ENCODE results near the gene FAM180A. TPM values are rescaled to one million over a fixed set of nuclear protein-coding genes. Genes with fewer than 3 reads are reported as not detected.

Gene FAM180A
- polyA plus RNA-seq, 1 donor from 2014 or later, result not detected

DNA sequence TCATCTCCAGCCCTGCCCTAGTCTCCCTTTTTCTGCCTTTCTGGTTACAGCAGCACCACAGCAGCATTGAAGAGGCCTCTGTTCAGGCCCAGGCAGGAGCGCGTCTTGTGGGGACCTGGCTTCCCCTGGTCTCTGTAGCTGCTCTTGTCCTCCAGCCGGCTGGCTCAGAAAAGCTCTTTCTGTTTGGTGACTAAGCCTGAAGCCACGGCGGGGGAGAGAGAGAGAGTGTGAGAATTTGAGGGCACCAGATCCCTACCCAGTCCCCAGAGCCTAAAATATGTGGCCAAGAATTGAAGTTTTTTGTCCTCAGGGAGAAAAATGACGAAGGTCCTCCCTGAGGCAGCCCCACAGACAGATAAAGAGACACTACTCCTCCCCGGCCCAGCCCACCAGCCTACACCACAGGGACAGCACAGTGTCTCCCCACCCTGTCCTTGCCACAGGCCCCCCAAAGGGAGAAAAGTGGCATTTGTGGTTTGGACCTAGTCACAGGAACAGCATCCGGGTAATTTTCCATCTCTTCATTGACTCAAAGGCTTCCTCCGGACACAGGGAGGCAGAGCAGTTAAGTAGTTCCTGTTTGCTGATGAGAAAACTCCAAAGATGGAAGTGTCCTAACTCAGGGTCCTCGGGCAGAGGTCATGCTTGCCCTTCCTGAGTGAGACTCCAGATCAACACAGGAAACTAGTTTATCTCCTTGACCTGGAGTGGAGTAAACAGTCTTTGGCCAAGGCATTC, 13.3 kb upstream of the FAM180A start:
- Histone ChIP-seq H3K4me2 (ENCODE audit: low read length) (no peak overlapping the region), H3K27ac (ENCODE audit: low read length) (no peak overlapping the region), H3K79me2 (replicated peaks; ENCODE audit: insufficient read depth, low read length) (no peaks in the 10 kb centered on the region), H3F3A (ENCODE audit: insufficient read depth, low read length, poor library complexity, severe bottlenecking) (no peaks in the 10 kb centered on the region), H3K9me3 (ENCODE audit: low read length) (no peaks in the 10 kb centered on the region), H4K20me1 (ENCODE audit: insufficient read depth) (no peaks in the 10 kb centered on the region), H3K9me2 (ENCODE audit: insufficient read depth, low read length) (no peaks in the 10 kb centered on the region), H3K4me3 (ENCODE audit: low read length) (no peak overlapping the region), H2AFZ (ENCODE audit: low read depth, low read length) (no peak overlapping the region), H3K36me3 (ENCODE audit: insufficient read depth, low read length) (no peaks in the 10 kb centered on the region), H3K27me3 (ENCODE audit: insufficient read depth, low read depth, low read length) (no peaks in the 10 kb centered on the region), H3K9ac (ENCODE audit: low read length) (no peak overlapping the region)
- TF ChIP-seq MXI1 (conservative IDR thresholded peaks at IDR 0.05; ENCODE audit: poor library complexity, severe bottlenecking), result no peak
- TF ChIP-seq, protein P1, sequence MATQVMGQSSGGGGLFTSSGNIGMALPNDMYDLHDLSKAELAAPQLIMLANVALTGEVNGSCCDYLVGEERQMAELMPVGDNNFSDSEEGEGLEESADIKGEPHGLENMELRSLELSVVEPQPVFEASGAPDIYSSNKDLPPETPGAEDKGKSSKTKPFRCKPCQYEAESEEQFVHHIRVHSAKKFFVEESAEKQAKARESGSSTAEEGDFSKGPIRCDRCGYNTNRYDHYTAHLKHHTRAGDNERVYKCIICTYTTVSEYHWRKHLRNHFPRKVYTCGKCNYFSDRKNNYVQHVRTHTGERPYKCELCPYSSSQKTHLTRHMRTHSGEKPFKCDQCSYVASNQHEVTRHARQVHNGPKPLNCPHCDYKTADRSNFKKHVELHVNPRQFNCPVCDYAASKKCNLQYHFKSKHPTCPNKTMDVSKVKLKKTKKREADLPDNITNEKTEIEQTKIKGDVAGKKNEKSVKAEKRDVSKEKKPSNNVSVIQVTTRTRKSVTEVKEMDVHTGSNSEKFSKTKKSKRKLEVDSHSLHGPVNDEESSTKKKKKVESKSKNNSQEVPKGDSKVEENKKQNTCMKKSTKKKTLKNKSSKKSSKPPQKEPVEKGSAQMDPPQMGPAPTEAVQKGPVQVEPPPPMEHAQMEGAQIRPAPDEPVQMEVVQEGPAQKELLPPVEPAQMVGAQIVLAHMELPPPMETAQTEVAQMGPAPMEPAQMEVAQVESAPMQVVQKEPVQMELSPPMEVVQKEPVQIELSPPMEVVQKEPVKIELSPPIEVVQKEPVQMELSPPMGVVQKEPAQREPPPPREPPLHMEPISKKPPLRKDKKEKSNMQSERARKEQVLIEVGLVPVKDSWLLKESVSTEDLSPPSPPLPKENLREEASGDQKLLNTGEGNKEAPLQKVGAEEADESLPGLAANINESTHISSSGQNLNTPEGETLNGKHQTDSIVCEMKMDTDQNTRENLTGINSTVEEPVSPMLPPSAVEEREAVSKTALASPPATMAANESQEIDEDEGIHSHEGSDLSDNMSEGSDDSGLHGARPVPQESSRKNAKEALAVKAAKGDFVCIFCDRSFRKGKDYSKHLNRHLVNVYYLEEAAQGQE (IDR thresholded peaks at IDR 0.05; ENCODE audit: borderline replicate concordance), result no peak
- no peak for TF ChIP-seq EZH2 (IDR thresholded peaks at IDR 0.05; ENCODE audit: borderline replicate concordance, insufficient read depth, low read length, poor library complexity, severe bottlenecking)

DNA sequence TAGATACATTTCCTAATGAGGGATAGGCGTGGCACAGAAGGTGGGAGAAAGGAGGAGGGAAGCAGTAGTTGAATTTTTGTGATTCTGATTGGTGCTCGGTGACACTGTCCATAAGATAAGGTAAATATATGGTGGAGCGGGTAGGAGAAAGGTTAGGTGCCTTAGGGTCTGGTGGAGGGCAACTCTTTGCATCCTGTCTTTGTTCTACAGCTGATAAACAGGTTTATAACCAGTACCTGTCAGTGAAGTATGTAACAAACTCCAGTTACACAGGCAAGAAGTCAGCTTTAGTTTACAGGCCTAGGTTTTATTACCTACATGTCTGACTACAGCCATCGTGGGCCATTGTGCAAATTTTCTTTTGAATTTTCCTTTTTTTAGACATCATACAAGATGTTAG, 10.9 kb upstream of the FAM180A start:
- no peaks in the 10 kb centered on the region for H3K9me2 ChIP-seq (ENCODE audit: insufficient read depth, low read length)
- H3K27me3 ChIP-seq (ENCODE audit: insufficient read depth, low read depth, low read length), result no peaks in the 10 kb centered on the region
- no peaks in the 10 kb centered on the region for H3K36me3 ChIP-seq (ENCODE audit: insufficient read depth, low read length)
- no peaks in the 10 kb centered on the region for H3K9me3 ChIP-seq (ENCODE audit: low read length)
- H2AFZ ChIP-seq (ENCODE audit: low read depth, low read length), result no peak overlapping the region
- H3K27ac ChIP-seq (ENCODE audit: low read length), result no peak overlapping the region
- H3K4me2 ChIP-seq (ENCODE audit: low read length), result no peak overlapping the region
- H3F3A ChIP-seq (ENCODE audit: insufficient read depth, low read length, poor library complexity, severe bottlenecking), result no peaks in the 10 kb centered on the region
- no peak overlapping the region for H3K4me3 ChIP-seq (ENCODE audit: low read length)
- H3K79me2 ChIP-seq (replicated peaks; ENCODE audit: insufficient read depth, low read length), result no peaks in the 10 kb centered on the region
- H4K20me1 ChIP-seq (ENCODE audit: insufficient read depth), result no peaks in the 10 kb centered on the region
- TF ChIP-seq MXI1 (conservative IDR thresholded peaks at IDR 0.05; ENCODE audit: poor library complexity, severe bottlenecking) (no peak), EP300 (conservative IDR thresholded peaks at IDR 0.05; ENCODE audit: poor library complexity, severe bottlenecking) (no peak), SMC3 (conservative IDR thresholded peaks at IDR 0.05; ENCODE audit: poor library complexity) (no peak), RAD21 (conservative IDR thresholded peaks at IDR 0.05) (no peak), TAF1 (IDR thresholded peaks at IDR 0.05; ENCODE audit: low read depth) (no peak), EZH2 (IDR thresholded peaks at IDR 0.05; ENCODE audit: borderline replicate concordance, insufficient read depth, low read length, poor library complexity, severe bottlenecking) (no peak), POLR2AphosphoS5 (IDR thresholded peaks at IDR 0.05) (no peak)
- TF ChIP-seq, protein P1 (IDR thresholded peaks at IDR 0.05; ENCODE audit: borderline replicate concordance), result no peak
- TF ChIP-seq, protein P2, sequence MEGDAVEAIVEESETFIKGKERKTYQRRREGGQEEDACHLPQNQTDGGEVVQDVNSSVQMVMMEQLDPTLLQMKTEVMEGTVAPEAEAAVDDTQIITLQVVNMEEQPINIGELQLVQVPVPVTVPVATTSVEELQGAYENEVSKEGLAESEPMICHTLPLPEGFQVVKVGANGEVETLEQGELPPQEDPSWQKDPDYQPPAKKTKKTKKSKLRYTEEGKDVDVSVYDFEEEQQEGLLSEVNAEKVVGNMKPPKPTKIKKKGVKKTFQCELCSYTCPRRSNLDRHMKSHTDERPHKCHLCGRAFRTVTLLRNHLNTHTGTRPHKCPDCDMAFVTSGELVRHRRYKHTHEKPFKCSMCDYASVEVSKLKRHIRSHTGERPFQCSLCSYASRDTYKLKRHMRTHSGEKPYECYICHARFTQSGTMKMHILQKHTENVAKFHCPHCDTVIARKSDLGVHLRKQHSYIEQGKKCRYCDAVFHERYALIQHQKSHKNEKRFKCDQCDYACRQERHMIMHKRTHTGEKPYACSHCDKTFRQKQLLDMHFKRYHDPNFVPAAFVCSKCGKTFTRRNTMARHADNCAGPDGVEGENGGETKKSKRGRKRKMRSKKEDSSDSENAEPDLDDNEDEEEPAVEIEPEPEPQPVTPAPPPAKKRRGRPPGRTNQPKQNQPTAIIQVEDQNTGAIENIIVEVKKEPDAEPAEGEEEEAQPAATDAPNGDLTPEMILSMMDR (IDR thresholded peaks at IDR 0.05; ENCODE audit: poor library complexity, severe bottlenecking), result no peak
- no peak overlapping the region for H3K9ac ChIP-seq (ENCODE audit: low read length)
